GM18498 (cell line): ENCODE results near the gene NPAS3.

Experiments used
- ATAC-seq: cut with Tn5 transposase; IDR thresholded peaks from one replicate; pipeline ENCODE4 v1.9.1; 2021; ENCODE audit warnings: mild to moderate bottlenecking, moderate library complexity; ENCODE audit not compliant: unreplicated experiment

The NPAS3 gene

DNA sequence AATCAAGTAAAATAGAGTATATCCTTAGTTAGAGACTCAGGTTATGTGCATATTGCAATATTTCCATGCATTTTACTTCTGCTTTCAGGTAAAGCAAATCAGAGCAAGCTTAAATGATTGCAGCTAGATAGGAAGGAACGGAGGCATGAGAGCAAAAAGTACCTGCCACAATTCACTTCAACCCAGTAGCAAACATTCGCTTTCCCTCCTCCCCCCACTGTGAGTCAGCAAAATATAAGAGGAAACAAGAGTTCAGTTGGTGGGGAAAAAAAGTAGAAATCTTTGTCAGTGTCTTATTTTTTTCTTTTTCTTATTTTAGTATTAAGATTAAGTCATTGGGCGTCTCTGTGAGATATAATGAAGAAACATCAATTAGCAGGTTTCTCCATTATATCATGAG lies 475.4 kb downstream of the NPAS3 start:
- no peak for ATAC-seq

- ATAC-seq, result no peak
Observed at GRCh38 chr14:33420051-33420627, 481.5 kb downstream of the NPAS3 start.

GRCh38 chr14:33430414-33431035 lies 491.8 kb downstream of the NPAS3 start:
- ATAC-seq, result no peak

GRCh38 chr14:33432407-33433023 lies 493.8 kb downstream of the NPAS3 start:
- ATAC-seq, result no peak

DNA sequence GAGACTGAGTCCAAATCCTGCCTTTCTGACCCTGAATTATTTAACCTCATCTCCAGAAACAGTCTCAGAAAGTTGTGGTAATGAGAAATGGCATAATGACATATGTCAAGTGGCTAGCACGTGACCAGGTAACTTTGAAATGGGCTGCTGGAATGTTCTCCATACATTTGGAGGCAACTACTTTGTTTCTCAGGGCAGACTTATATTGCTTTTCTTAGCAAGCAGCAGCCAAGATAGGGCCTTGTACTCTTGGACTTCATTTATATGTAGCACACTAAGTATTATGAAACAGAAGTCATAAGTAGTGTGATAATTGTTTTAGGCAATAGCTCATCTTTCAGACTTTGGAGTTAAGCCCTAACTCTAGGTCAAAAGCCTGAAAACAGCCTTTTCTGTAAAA lies 494.7 kb downstream of the NPAS3 start:
- ATAC-seq, result no peak

GRCh38 chr14:33435911-33436689 lies 497.4 kb downstream of the NPAS3 start:
- ATAC-seq, result no peak

- ATAC-seq, result no peak
Observed at GRCh38 chr14:33441633-33442032, 503.0 kb downstream of the NPAS3 start.

GRCh38 chr14:33444136-33444535 lies 505.5 kb downstream of the NPAS3 start:
- no peak for ATAC-seq

GRCh38 chr14:33449268-33449667 lies 510.6 kb downstream of the NPAS3 start:
- ATAC-seq, result no peak

- ATAC-seq, result no peak
Observed at GRCh38 chr14:33449703-33450395, 511.2 kb downstream of the NPAS3 start.

DNA sequence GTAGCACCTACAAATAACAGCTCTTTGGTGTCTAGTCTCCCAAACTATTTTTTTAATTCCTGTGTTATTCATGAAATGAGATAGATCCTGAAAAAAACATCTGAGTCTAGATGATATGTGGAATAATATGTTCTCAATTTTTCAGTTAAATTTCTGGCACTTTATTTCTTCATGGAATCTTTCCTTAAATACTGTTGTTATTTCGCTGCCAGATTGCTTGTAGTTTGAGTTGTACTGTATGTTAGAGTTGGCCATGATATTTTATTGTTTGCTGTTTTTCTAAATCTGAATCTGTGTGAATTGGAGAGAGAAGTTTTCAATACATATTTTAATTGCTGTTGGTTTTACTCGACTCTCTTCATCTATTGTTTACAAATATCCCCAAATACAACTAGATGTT lies 511.7 kb downstream of the NPAS3 start:
- ATAC-seq, result no peak

GRCh38 chr14:33451211-33451610 lies 512.5 kb downstream of the NPAS3 start:
- ATAC-seq, result no peak

DNA sequence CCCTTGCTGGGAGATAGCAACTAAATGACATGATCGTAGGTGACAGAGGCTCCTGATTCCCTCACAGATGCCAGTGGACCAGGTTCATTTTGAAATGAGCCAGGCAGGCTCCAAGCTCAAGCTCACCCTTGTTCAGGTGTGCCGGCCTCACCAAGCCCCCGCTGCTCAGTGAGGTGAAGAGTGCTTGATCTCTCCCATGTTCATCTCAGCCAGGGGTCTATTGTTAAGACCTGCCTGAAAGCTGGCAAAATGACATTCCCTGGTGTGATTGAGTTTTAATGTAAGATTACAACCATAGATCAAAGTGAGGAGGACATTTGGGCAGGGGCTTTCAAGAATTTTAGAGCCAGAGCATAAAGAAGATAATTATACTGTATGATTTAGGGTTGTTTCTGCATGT lies 514.3 kb downstream of the NPAS3 start:
- ATAC-seq, result no peak

DNA sequence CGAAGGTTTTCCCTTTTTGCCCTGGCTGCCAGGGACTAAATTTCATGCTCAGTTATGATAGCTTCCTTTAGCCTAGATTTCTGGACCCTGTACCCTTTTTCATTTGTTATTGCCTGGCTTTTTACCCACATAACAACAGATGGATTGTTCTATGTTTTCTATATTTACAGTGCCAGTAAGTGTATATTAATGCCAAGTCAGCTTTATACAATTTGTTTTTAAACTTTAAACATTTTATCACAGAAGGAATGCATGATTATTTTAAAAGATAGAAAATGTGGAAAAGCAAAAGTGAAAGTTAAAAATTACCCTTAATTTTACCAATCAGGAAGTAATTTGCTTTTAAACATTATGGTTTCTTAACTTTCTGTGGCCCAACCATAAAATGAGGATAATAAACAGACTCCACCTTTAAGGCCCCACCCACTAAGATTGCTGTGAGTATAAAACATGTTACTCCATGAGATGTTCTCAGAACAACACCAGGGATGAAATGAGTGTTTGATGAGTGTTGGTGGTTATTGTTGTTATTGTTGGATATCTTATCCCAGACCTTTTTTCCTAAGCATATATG lies 515.4 kb downstream of the NPAS3 start:
- ATAC-seq, result no peak

DNA sequence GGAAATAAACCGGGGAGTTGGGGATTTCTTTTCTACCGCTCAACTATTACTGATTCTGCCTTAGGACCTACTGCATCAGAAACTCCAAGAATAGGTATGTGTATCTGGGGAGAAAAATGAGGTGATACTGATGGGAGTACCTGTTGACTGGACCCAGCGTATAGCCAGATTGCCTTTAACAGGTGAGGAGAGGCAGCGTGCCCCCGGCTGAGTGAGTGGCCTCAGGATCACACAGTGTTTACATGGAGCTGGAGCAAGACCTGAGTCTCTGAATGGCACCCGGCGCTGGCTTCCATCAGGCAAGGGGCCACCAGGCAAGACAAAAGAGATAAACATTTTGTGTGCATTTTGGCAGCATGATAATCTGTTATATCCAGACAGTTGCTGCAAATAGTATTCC lies 516.0 kb downstream of the NPAS3 start:
- no peak for ATAC-seq

- ATAC-seq, result no peak
Observed at GRCh38 chr14:33455654-33456345, 517.1 kb downstream of the NPAS3 start.

GRCh38 chr14:33457021-33457420 lies 518.3 kb downstream of the NPAS3 start:
- ATAC-seq, result no peak

DNA sequence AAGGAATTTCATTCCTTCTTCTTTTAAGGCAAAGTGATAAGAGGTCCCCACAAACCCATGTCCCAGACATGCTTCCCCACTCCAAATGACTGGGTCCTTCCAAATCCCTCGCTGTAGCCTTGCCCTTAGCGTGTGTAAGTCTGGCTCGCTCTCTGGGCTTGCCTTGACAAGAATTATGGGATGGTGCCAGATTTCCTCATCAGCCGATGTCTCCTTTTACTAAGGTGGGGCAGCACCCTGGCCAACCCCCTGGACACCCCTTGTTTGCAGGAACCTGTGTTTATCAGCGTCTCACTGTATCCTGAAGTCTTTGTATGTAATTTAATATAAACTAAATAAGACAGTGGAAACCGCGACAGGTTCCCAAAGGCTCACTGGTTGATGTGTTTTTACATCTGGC lies 518.9 kb downstream of the NPAS3 start:
- ATAC-seq, result no peak

- no peak for ATAC-seq
Observed at GRCh38 chr14:33460164-33460563, 521.5 kb downstream of the NPAS3 start.

- no peak for ATAC-seq
Observed at GRCh38 chr14:33461036-33461435, 522.4 kb downstream of the NPAS3 start.
